Natural killer cell (primary cell): ENCODE measurements around the gene LRRC42. TPM values are rescaled to one million over a fixed set of nuclear protein-coding genes. Genes with fewer than 3 reads are reported as not detected.

Experiments used
- ATAC-seq, 3 donors: fragments of 150-1000 bp in 2 of 3; fragments of 200-7000 bp in 1 of 3; cut with Tn5 transposase; 1 replicate in 1 of 3; 2 replicates in 2 of 3; pipeline ENCODE4 v1.10.0; 2021; ENCODE audit warnings: mild to moderate bottlenecking in 2 of 3, moderate library complexity in 2 of 3
- DNase-seq, 2 donors: peaks; one replicate each; pipeline versions ENCODE4 v3.0.0 to v3.0.0-alpha.2; 2013 to 2021; ENCODE audit warnings: mixed read lengths in 1 of 2
- H3K27ac ChIP-seq: one replicate; pipeline ENCODE4 v1.5.1; 2013; ENCODE audit warnings: mild to moderate bottlenecking, low read length
- H3K27me3 ChIP-seq: one replicate; pipeline ENCODE4 v1.6.1; 2013; ENCODE audit warnings: low read length; ENCODE audit not compliant: control insufficient read depth, insufficient read depth
- H3K36me3 ChIP-seq: one replicate; pipeline ENCODE4 v1.6.1; 2013; ENCODE audit warnings: low read length; ENCODE audit not compliant: control insufficient read depth, insufficient read depth
- H3K4me1 ChIP-seq: one replicate; pipeline ENCODE4 v1.6.1; 2013; ENCODE audit warnings: low read length; ENCODE audit not compliant: control insufficient read depth, insufficient read depth
- H3K4me3 ChIP-seq: one replicate; pipeline ENCODE4 v1.5.1; 2013; ENCODE audit warnings: low read length
- H3K9me3 ChIP-seq: one replicate; pipeline ENCODE4 v1.6.1; 2013; ENCODE audit warnings: low read length; ENCODE audit not compliant: control insufficient read depth, insufficient read depth
- H3K27ac Mint-ChIP-seq, 2 donors: one replicate each; pipeline ENCODE4 v1.8.0; 2022; ENCODE audit warnings: mild to moderate bottlenecking in 2 of 2, mixed read lengths in 2 of 2, moderate library complexity in 1 of 2
- H3K27me3 Mint-ChIP-seq, 2 donors: one replicate each; pipeline ENCODE4 v1.8.0; 2022; ENCODE audit warnings: low read depth in 2 of 2, mixed read lengths in 2 of 2
- H3K36me3 Mint-ChIP-seq: one replicate; pipeline ENCODE4 v1.8.0; 2022; ENCODE audit warnings: mixed read lengths
- H3K4me1 Mint-ChIP-seq, 2 donors: one replicate each; pipeline ENCODE4 v1.8.0; 2022; ENCODE audit warnings: mixed read lengths in 2 of 2
- H3K4me3 Mint-ChIP-seq: one replicate; pipeline ENCODE4 v1.8.0; 2022; ENCODE audit warnings: mild to moderate bottlenecking, moderate library complexity, mixed read lengths
- H3K9me3 Mint-ChIP-seq, 2 donors: one replicate each; pipeline ENCODE4 v1.8.0; 2022; ENCODE audit warnings: mixed read lengths in 2 of 2
- CTCF ChIP-seq: fragments of 200-600 bp; IDR thresholded peaks from one replicate; pipeline ENCODE4 v1.8.0; 2022; ENCODE audit warnings: antibody characterized with exemption
- WGBS: methylation state at CpG from one replicate; pipeline ENCODE4 v1.1.7; 2013; ENCODE audit warnings: missing lambda C conversion rate; ENCODE audit not compliant: insufficient coverage; 5-methylcytosine and 5-hydroxymethylcytosine counted together
- intact Hi-C: fragments of 100-400 bp; cut with micrococcal nuclease; formaldehyde crosslinking; loops from one replicate; pipeline ENCODE4 v1.14.2; 2022
- total RNA-seq, 4 donors: library from RNA; stranded (reverse); fragments of 120-200 nt in 1 of 4; gene quantifications; one replicate each; pipeline versions ENCODE4 v1.2.3 to v1.2.4, GENCODE V29; 2013 to 2022

The LRRC42 gene
- total RNA-seq, 3 donors from 2014 or later (not counting 1 experiment from before 2014, with no cell fraction given), result 8.9 to 11.1 (median 10.0) TPM

GRCh38 chr1:53982034-53982762 lies 36.0 kb downstream of the LRRC42 start:
- intact Hi-C loops, result no loop called here

GRCh38 chr1:53982763-53983104 lies 36.6 kb downstream of the LRRC42 start:
- no peaks in the 10 kb centered on the region for H3K27me3 ChIP-seq
- no peaks in the 10 kb centered on the region for H3K9me3 ChIP-seq
- no peak overlapping the region for H3K4me3 ChIP-seq
- no peak overlapping the region for H3K27ac Mint-ChIP-seq
- intact Hi-C loops, result no loop called here
- no peaks in the 10 kb centered on the region for H3K36me3 Mint-ChIP-seq
- 98% methylated on average over 3 of the region's 4 CpGs for WGBS
- no peak overlapping the region for H3K27ac ChIP-seq
- H3K4me1 ChIP-seq, result peaks cover 2% of the 10 kb centered on the region
- no peaks in the 10 kb centered on the region for H3K4me1 Mint-ChIP-seq
- no peak for TF ChIP-seq CTCF
- H3K4me3 Mint-ChIP-seq, result no peak overlapping the region
- H3K27me3 Mint-ChIP-seq, result peaks cover 0 to 9% of the 10 kb centered on the region in 2 donors
- H3K9me3 Mint-ChIP-seq, result no peaks in the 10 kb centered on the region
- DNase-seq (no peak), ATAC-seq (no peak)
- no peaks in the 10 kb centered on the region for H3K36me3 ChIP-seq

More at GRCh38 chr1:53982034-53982762, 36.0 kb downstream of the LRRC42 start:
- no peak overlapping the region for H3K4me3 ChIP-seq
- peaks cover 2% of the 10 kb centered on the region for H3K4me1 ChIP-seq
- H3K27ac Mint-ChIP-seq, result no peak overlapping the region
- TF ChIP-seq CTCF, result no peak
- H3K9me3 ChIP-seq, result no peaks in the 10 kb centered on the region
- no peaks in the 10 kb centered on the region for H3K36me3 ChIP-seq
- H3K27ac ChIP-seq, result no peak overlapping the region
- H3K4me1 Mint-ChIP-seq, result no peaks in the 10 kb centered on the region
- no peaks in the 10 kb centered on the region for H3K36me3 Mint-ChIP-seq
- WGBS, result 51% methylated on average over 20 of the region's 20 CpGs
- no peaks in the 10 kb centered on the region for H3K27me3 ChIP-seq
- no peaks in the 10 kb centered on the region for H3K9me3 Mint-ChIP-seq
- ATAC-seq (no peak), DNase-seq (no peak)
- H3K27me3 Mint-ChIP-seq, result peaks cover 0 to 9% of the 10 kb centered on the region in 2 donors
- H3K4me3 Mint-ChIP-seq, result no peak overlapping the region

GRCh38 chr1:53984726-53985125 lies 38.6 kb downstream of the LRRC42 start:
- H3K27ac ChIP-seq, result no peak overlapping the region
- Mint-ChIP-seq H3K27me3 (peaks cover 0 to 9% of the 10 kb centered on the region in 2 donors), H3K9me3 (no peaks in the 10 kb centered on the region), H3K4me3 (no peak overlapping the region), H3K4me1 (no peaks in the 10 kb centered on the region), H3K36me3 (no peaks in the 10 kb centered on the region), H3K27ac (no peak overlapping the region)
- intact Hi-C loops, result no loop called here
- H3K36me3 ChIP-seq, result no peaks in the 10 kb centered on the region
- no peaks in the 10 kb centered on the region for H3K9me3 ChIP-seq
- H3K27me3 ChIP-seq, result no peaks in the 10 kb centered on the region
- DNase-seq, result no peak
- no peak for TF ChIP-seq CTCF
- no peak overlapping the region for H3K4me3 ChIP-seq
- no peak for ATAC-seq
- peaks cover 2% of the 10 kb centered on the region for H3K4me1 ChIP-seq

- no peak for TF ChIP-seq CTCF
- DNase-seq (peak in 1 of 2 donors; percentile 11), ATAC-seq (no peak)
- peaks cover 2% of the 10 kb centered on the region for H3K4me1 ChIP-seq
- Mint-ChIP-seq H3K27me3 (peaks cover 0 to 9% of the 10 kb centered on the region in 2 donors), H3K27ac (no peak overlapping the region), H3K4me3 (no peak overlapping the region), H3K4me1 (no peaks in the 10 kb centered on the region), H3K9me3 (no peaks in the 10 kb centered on the region), H3K36me3 (no peaks in the 10 kb centered on the region)
- H3K27me3 ChIP-seq, result no peaks in the 10 kb centered on the region
- WGBS, result 83% methylated on average over 3 of the region's 3 CpGs
- no peak overlapping the region for H3K27ac ChIP-seq
- intact Hi-C loops, result no loop called here
- H3K4me3 ChIP-seq, result no peak overlapping the region
- H3K36me3 ChIP-seq, result no peaks in the 10 kb centered on the region
- H3K9me3 ChIP-seq, result no peaks in the 10 kb centered on the region
These were observed 40.3 kb downstream of the LRRC42 start for GRCh38 chr1:53986458-53986857.
